HEK293 (cell line): ENCODE measurements around the gene TMC4.

Source experiments
- CTCF ChIP-seq: fragments of 450-650 bp; formaldehyde crosslinking; IDR thresholded peaks from 2 replicates; pipeline ENCODE4 v1.5.1; 2016; ENCODE audit warnings: missing biosample characterization, missing genetic modification characterization
- EGR2 ChIP-seq: fragments of 450-650 bp; formaldehyde crosslinking; IDR thresholded peaks from 2 replicates; pipeline ENCODE4 v1.5.1; 2016; ENCODE audit warnings: low read depth, missing biosample characterization, missing genetic modification characterization
- GFI1B ChIP-seq: fragments of 450-650 bp; formaldehyde crosslinking; IDR thresholded peaks from 2 replicates; pipeline ENCODE4 v1.5.1; 2016; ENCODE audit warnings: missing biosample characterization, missing genetic modification characterization
- HIC1 ChIP-seq: fragments of 450-650 bp; formaldehyde crosslinking; IDR thresholded peaks from 2 replicates; pipeline ENCODE4 v1.5.1; 2016; ENCODE audit warnings: missing biosample characterization, missing genetic modification characterization
- HOXC10 ChIP-seq: sonication (generic); formaldehyde crosslinking; IDR thresholded peaks from 2 replicates; pipeline ENCODE4 v1.8.1; 2023; ENCODE audit warnings: mild to moderate bottlenecking, missing genetic modification reagents
- KLF10 ChIP-seq: fragments of 450-650 bp; IDR thresholded peaks from 2 replicates; pipeline ENCODE4 v1.5.1; 2018; ENCODE audit warnings: missing biosample characterization, mild to moderate bottlenecking, missing genetic modification characterization
- SP3 ChIP-seq: fragments of 450-650 bp; formaldehyde crosslinking; IDR thresholded peaks from 2 replicates; pipeline ENCODE4 v1.5.1; 2016; ENCODE audit warnings: missing biosample characterization, missing genetic modification characterization
- SP7 ChIP-seq: fragments of 450-650 bp; formaldehyde crosslinking; IDR thresholded peaks from 2 replicates; pipeline ENCODE4 v1.5.1; 2016; ENCODE audit warnings: missing biosample characterization, missing genetic modification characterization
- TRIM28 ChIP-seq: IDR thresholded peaks from 2 replicates; pipeline ENCODE4 v1.6.1; 2011; ENCODE audit warnings: low read length, control low read depth, borderline replicate concordance
- YY2 ChIP-seq: fragments of 450-650 bp; formaldehyde crosslinking; IDR thresholded peaks from 2 replicates; pipeline ENCODE4 v1.5.1; 2016; ENCODE audit warnings: missing biosample characterization, missing genetic modification characterization
- ZBTB20 ChIP-seq: fragments of 450-650 bp; formaldehyde crosslinking; IDR thresholded peaks from 2 replicates; pipeline ENCODE4 v1.5.1; 2016; ENCODE audit warnings: missing biosample characterization, missing genetic modification characterization
- ZFHX2 ChIP-seq: fragments of 450-650 bp; formaldehyde crosslinking; conservative IDR thresholded peaks from 2 replicates; pipeline ENCODE4 v1.5.1; 2016; ENCODE audit warnings: missing biosample characterization, missing genetic modification characterization
- ZNF114 ChIP-seq: fragments of 450-650 bp; formaldehyde crosslinking; IDR thresholded peaks from 2 replicates; pipeline ENCODE4 v1.5.0; 2017; ENCODE audit warnings: missing biosample characterization, missing genetic modification characterization
- ZNF157 ChIP-seq: fragments of 450-650 bp; formaldehyde crosslinking; IDR thresholded peaks from 2 replicates; pipeline ENCODE4 v1.5.1; 2016; ENCODE audit warnings: missing biosample characterization, missing genetic modification characterization
- ZNF175 ChIP-seq: fragments of 450-650 bp; formaldehyde crosslinking; IDR thresholded peaks from 2 replicates; pipeline ENCODE4 v1.5.1; 2016; ENCODE audit warnings: missing biosample characterization, missing genetic modification characterization
- ZNF184 ChIP-seq: fragments of 450-650 bp; IDR thresholded peaks from 2 replicates; pipeline ENCODE4 v1.5.1; 2018; ENCODE audit warnings: missing biosample characterization, mild to moderate bottlenecking, missing genetic modification characterization
- ZNF211 ChIP-seq: fragments of 450-650 bp; formaldehyde crosslinking; IDR thresholded peaks from 2 replicates; pipeline ENCODE4 v1.5.1; 2016; ENCODE audit warnings: low read depth, missing biosample characterization, missing genetic modification characterization
- ZNF292 ChIP-seq: fragments of 450-650 bp; formaldehyde crosslinking; IDR thresholded peaks from 2 replicates; pipeline ENCODE4 v1.5.1; 2016; ENCODE audit warnings: low read depth, missing biosample characterization, missing genetic modification characterization, borderline replicate concordance
- ZNF324 ChIP-seq: fragments of 450-650 bp; formaldehyde crosslinking; IDR thresholded peaks from 2 replicates; pipeline ENCODE4 v1.5.1; 2016; ENCODE audit warnings: missing biosample characterization, missing genetic modification characterization
- ZNF341 ChIP-seq: fragments of 450-650 bp; formaldehyde crosslinking; IDR thresholded peaks from 2 replicates; pipeline ENCODE4; 2016; ENCODE audit warnings: low read depth, missing biosample characterization, missing genetic modification characterization
- ZNF354C ChIP-seq: fragments of 450-650 bp; formaldehyde crosslinking; IDR thresholded peaks from 2 replicates; pipeline ENCODE4 v1.5.1; 2016; ENCODE audit warnings: missing biosample characterization, missing genetic modification characterization, low read depth, borderline replicate concordance
- ZNF433 ChIP-seq: fragments of 450-650 bp; formaldehyde crosslinking; IDR thresholded peaks from 2 replicates; pipeline ENCODE4 v1.5.1; 2016; ENCODE audit warnings: missing biosample characterization, missing genetic modification characterization, low read depth
- ZXDB ChIP-seq: fragments of 450-650 bp; formaldehyde crosslinking; IDR thresholded peaks from 2 replicates; pipeline ENCODE4 v1.5.1; 2016; ENCODE audit warnings: missing biosample characterization, missing genetic modification characterization
- TF ChIP-seq, protein P1 (sequence below): fragments of 450-650 bp; formaldehyde crosslinking; IDR thresholded peaks from 2 replicates; pipeline ENCODE4 v1.5.1; 2016; ENCODE audit warnings: missing biosample characterization, missing genetic modification characterization
- TF ChIP-seq, protein P2 (sequence below): fragments of 450-650 bp; formaldehyde crosslinking; IDR thresholded peaks from 2 replicates; pipeline ENCODE4 v1.5.0; 2017; ENCODE audit warnings: missing biosample characterization, missing genetic modification characterization, borderline replicate concordance
- TF ChIP-seq, protein P3 (sequence below): fragments of 450-650 bp; formaldehyde crosslinking; IDR thresholded peaks from 2 replicates; pipeline ENCODE4 v1.5.1; 2016; ENCODE audit warnings: missing biosample characterization, missing genetic modification characterization
- TF ChIP-seq, protein P4 (sequence below): fragments of 450-650 bp; formaldehyde crosslinking; conservative IDR thresholded peaks from 2 replicates; pipeline ENCODE4 v1.5.1; 2016; ENCODE audit warnings: low read depth, missing biosample characterization, missing genetic modification characterization

TMC4 gene

GRCh38 chr19:54191011-54191810, 18.3 kb upstream of the TMC4 start, which contains the start of gene TSEN34 (continued):
- no peak for TF ChIP-seq ZNF292 (tag by site-specific recombination)
- no peak for TF ChIP-seq CTCF (tag by site-specific recombination)
- no peak for TF ChIP-seq ZNF433 (tag by site-specific recombination)
- TF ChIP-seq ZNF324: no peak
- TF ChIP-seq YY2 (tag by site-specific recombination): no peak
- no peak for TF ChIP-seq ZNF354C (tag by site-specific recombination)
- TF ChIP-seq, protein P1, sequence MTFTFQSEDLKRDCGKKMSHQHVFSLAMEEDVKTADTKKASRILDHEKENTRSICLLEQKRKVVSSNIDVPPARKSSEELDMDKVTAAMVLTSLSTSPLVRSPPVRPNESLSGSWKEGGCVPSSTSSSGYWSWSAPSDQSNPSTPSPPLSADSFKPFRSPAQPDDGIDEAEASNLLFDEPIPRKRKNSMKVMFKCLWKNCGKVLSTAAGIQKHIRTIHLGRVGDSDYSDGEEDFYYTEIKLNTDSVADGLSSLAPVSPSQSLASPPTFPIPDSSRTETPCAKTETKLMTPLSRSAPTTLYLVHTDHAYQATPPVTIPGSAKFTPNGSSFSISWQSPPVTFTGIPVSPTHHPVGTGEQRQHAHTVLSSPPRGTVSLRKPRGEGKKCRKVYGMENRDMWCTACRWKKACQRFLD (tag by site-specific recombination): no peak
- TF ChIP-seq TRIM28: no peak
- TF ChIP-seq GFI1B (tag by site-specific recombination): no peak
- no peak for TF ChIP-seq ZNF175 (tag by site-specific recombination)
- no peak for TF ChIP-seq ZNF157
- no peak for TF ChIP-seq ZNF114 (tag by site-specific recombination)
- peak; percentile 86 for TF ChIP-seq SP3 (tag by site-specific recombination)
- TF ChIP-seq EGR2 (tag by site-specific recombination): peak; percentile 52; the same call in 1 of the 2 replicates
- TF ChIP-seq, protein P2, sequence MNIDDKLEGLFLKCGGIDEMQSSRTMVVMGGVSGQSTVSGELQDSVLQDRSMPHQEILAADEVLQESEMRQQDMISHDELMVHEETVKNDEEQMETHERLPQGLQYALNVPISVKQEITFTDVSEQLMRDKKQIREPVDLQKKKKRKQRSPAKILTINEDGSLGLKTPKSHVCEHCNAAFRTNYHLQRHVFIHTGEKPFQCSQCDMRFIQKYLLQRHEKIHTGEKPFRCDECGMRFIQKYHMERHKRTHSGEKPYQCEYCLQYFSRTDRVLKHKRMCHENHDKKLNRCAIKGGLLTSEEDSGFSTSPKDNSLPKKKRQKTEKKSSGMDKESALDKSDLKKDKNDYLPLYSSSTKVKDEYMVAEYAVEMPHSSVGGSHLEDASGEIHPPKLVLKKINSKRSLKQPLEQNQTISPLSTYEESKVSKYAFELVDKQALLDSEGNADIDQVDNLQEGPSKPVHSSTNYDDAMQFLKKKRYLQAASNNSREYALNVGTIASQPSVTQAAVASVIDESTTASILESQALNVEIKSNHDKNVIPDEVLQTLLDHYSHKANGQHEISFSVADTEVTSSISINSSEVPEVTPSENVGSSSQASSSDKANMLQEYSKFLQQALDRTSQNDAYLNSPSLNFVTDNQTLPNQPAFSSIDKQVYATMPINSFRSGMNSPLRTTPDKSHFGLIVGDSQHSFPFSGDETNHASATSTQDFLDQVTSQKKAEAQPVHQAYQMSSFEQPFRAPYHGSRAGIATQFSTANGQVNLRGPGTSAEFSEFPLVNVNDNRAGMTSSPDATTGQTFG (tag by site-specific recombination): no peak
- TF ChIP-seq KLF10 (tag by site-specific recombination): peak; percentile 88
- peak; percentile 80 for TF ChIP-seq ZBTB20 (tag by site-specific recombination)
- TF ChIP-seq ZNF211 (tag by site-specific recombination): no peak
- peak; percentile 65; the same call in 1 of the 2 replicates for TF ChIP-seq ZFHX2 (tag by site-specific recombination)
- TF ChIP-seq, protein P3, sequence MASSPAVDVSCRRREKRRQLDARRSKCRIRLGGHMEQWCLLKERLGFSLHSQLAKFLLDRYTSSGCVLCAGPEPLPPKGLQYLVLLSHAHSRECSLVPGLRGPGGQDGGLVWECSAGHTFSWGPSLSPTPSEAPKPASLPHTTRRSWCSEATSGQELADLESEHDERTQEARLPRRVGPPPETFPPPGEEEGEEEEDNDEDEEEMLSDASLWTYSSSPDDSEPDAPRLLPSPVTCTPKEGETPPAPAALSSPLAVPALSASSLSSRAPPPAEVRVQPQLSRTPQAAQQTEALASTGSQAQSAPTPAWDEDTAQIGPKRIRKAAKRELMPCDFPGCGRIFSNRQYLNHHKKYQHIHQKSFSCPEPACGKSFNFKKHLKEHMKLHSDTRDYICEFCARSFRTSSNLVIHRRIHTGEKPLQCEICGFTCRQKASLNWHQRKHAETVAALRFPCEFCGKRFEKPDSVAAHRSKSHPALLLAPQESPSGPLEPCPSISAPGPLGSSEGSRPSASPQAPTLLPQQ (tag by site-specific recombination): peak; percentile 56; the same call in 1 of the 2 replicates
- TF ChIP-seq, protein P4, sequence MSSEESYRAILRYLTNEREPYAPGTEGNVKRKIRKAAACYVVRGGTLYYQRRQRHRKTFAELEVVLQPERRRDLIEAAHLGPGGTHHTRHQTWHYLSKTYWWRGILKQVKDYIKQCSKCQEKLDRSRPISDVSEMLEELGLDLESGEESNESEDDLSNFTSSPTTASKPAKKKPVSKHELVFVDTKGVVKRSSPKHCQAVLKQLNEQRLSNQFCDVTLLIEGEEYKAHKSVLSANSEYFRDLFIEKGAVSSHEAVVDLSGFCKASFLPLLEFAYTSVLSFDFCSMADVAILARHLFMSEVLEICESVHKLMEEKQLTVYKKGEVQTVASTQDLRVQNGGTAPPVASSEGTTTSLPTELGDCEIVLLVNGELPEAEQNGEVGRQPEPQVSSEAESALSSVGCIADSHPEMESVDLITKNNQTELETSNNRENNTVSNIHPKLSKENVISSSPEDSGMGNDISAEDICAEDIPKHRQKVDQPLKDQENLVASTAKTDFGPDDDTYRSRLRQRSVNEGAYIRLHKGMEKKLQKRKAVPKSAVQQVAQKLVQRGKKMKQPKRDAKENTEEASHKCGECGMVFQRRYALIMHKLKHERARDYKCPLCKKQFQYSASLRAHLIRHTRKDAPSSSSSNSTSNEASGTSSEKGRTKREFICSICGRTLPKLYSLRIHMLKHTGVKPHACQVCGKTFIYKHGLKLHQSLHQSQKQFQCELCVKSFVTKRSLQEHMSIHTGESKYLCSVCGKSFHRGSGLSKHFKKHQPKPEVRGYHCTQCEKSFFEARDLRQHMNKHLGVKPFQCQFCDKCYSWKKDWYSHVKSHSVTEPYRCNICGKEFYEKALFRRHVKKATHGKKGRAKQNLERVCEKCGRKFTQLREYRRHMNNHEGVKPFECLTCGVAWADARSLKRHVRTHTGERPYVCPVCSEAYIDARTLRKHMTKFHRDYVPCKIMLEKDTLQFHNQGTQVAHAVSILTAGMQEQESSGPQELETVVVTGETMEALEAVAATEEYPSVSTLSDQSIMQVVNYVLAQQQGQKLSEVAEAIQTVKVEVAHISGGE (tag by site-specific recombination): 0 out of 2 replicates have a peak, but pooled peaks have one; percentile 17
- TF ChIP-seq SP7 (tag by site-specific recombination): peak; percentile 40
- TF ChIP-seq ZNF341 (tag by site-specific recombination): peak; percentile 92
- peak; percentile 51; the same call in 1 of the 2 replicates for TF ChIP-seq HIC1 (tag by site-specific recombination)
- 0 out of 2 replicates have a peak, but pooled peaks have one; percentile 65 for TF ChIP-seq ZXDB
- peak; percentile 89; the same call in 1 of the 2 replicates for TF ChIP-seq HOXC10
- TF ChIP-seq ZNF184 (tag by site-specific recombination): no peak
